Right atrium auricular region (tissue), 2 donors: ENCODE data around the gene FLVCR2. TPM values are rescaled to one million over a fixed set of nuclear protein-coding genes. Genes with fewer than 3 reads are reported as not detected.

Source experiments
- DNase-seq: peaks from one replicate; pipeline ENCODE4 v3.0.0-alpha.2; 2019; ENCODE audit warnings: low spot score
- H3K27ac ChIP-seq, 2 donors: fragments of 200-600 bp; sonication (generic); 1 replicate in 1 of 2; 2 replicates in 1 of 2; pipeline ENCODE4 v1.5.1; 2016 to 2019
- H3K27me3 ChIP-seq, 2 donors: fragments of 200-600 bp; sonication (generic); one replicate each; pipeline versions ENCODE4 v1.5.1 to v1.6.0; 2017 to 2019
- H3K36me3 ChIP-seq: fragments of 200-600 bp; sonication (generic); one replicate; pipeline ENCODE4 v1.5.1; 2016
- H3K4me1 ChIP-seq, 2 donors: fragments of 200-600 bp; sonication (generic); one replicate each; pipeline versions ENCODE4 v1.5.1 to v1.6.0; 2017 to 2019
- H3K4me3 ChIP-seq, 2 donors: fragments of 200-600 bp; sonication (generic); 1 replicate in 1 of 2; 2 replicates in 1 of 2; pipeline ENCODE4 v1.5.1; 2017 to 2019; ENCODE audit warnings: mild to moderate bottlenecking in 1 of 2, moderate library complexity in 1 of 2
- H3K9me3 ChIP-seq, 2 donors: fragments of 200-600 bp; sonication (generic); one replicate each; pipeline ENCODE4 v1.5.1; 2019
- total RNA-seq, 2 donors: library from RNA; depleted of rRNA; stranded (reverse); fragments of >200 nt; gene quantifications; one replicate each; pipeline ENCODE4 v1.1.0, GENCODE V29; 2016
- TF ChIP-seq, protein P1 (sequence below), 2 donors: fragments of 200-600 bp; sonication (generic); IDR thresholded peaks; one replicate each; pipeline ENCODE4 v1.5.1; 2019; ENCODE audit warnings: antibody characterized with exemption in 2 of 2

The FLVCR2 gene
- total RNA-seq, 2 donors from 2014 or later, result 2.2 to 5.5 TPM

DNA sequence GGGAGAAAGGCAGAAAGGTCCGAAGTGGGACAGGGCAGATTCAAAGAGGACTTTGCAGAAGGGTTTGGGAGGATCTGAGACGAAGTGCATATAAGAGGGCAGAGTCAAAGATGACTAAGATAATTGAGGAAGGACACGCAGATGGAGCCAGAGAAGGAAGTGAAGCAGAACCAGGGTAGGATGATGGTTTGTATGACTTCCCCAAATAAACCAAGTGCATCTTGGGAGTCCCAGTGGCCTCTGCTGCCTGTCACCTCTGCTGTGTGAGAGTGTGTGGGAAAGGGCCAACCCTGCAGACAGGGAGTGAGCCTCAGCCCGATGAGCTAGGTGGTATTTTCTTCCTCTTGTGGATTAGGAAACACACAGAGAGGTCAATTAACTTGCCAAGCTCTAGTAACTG is 36.8 kb downstream of the FLVCR2 start:
- no peak overlapping the region for H3K27ac ChIP-seq
- DNase-seq, result no peak
- no peak overlapping the region for H3K4me3 ChIP-seq
- H3K9me3 ChIP-seq, result no peaks in the 10 kb centered on the region
- H3K27me3 ChIP-seq, result no peaks in the 10 kb centered on the region
- TF ChIP-seq, protein P1, sequence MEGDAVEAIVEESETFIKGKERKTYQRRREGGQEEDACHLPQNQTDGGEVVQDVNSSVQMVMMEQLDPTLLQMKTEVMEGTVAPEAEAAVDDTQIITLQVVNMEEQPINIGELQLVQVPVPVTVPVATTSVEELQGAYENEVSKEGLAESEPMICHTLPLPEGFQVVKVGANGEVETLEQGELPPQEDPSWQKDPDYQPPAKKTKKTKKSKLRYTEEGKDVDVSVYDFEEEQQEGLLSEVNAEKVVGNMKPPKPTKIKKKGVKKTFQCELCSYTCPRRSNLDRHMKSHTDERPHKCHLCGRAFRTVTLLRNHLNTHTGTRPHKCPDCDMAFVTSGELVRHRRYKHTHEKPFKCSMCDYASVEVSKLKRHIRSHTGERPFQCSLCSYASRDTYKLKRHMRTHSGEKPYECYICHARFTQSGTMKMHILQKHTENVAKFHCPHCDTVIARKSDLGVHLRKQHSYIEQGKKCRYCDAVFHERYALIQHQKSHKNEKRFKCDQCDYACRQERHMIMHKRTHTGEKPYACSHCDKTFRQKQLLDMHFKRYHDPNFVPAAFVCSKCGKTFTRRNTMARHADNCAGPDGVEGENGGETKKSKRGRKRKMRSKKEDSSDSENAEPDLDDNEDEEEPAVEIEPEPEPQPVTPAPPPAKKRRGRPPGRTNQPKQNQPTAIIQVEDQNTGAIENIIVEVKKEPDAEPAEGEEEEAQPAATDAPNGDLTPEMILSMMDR (IDR thresholded peaks at IDR 0.05), result no peak
- no peaks in the 10 kb centered on the region for H3K36me3 ChIP-seq
- H3K4me1 ChIP-seq, result peaks cover 0 to 6% of the 10 kb centered on the region in 2 donors

GRCh38 chr14:75619548-75619947 is 41.1 kb downstream of the FLVCR2 start:
- Histone ChIP-seq H3K4me3 (no peak overlapping the region), H3K4me1 (no peaks in the 10 kb centered on the region), H3K9me3 (no peaks in the 10 kb centered on the region), H3K36me3 (no peaks in the 10 kb centered on the region), H3K27me3 (no peaks in the 10 kb centered on the region), H3K27ac (no peak overlapping the region)
- DNase-seq, result no peak
- TF ChIP-seq, protein P1 (IDR thresholded peaks at IDR 0.05), result no peak

- H3K27me3 ChIP-seq, result no peaks in the 10 kb centered on the region
- H3K36me3 ChIP-seq, result no peaks in the 10 kb centered on the region
- no peak overlapping the region for H3K4me3 ChIP-seq
- H3K27ac ChIP-seq, result no peak overlapping the region
- TF ChIP-seq, protein P1 (IDR thresholded peaks at IDR 0.05), result no peak
- no peaks in the 10 kb centered on the region for H3K4me1 ChIP-seq
- no peaks in the 10 kb centered on the region for H3K9me3 ChIP-seq
- DNase-seq, result no peak
Observed at GRCh38 chr14:75625034-75625433, 46.6 kb downstream of the FLVCR2 start.

DNA sequence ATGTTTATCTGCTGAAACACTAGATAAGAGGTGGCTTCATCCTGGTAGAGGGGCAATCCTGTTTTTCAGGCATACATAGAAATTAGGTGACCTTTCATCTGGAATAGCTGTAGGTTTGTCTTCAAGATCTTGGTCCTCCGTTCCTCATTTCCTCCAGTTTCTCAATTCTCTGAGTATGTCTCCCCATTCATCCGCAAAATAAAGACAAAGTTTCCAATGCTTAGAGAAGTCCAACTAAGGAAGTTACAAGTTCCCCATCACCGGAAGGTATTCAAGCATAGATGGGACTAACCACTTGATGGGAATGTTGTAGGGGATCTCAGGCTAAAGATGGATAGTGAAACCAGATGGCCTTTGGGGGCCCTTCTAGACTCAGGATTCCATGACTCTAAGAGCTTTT is 48.0 kb downstream of the FLVCR2 start:
- H3K4me1 ChIP-seq, result no peaks in the 10 kb centered on the region
- no peak overlapping the region for H3K4me3 ChIP-seq
- no peak for DNase-seq
- H3K36me3 ChIP-seq, result no peaks in the 10 kb centered on the region
- TF ChIP-seq, protein P1 (IDR thresholded peaks at IDR 0.05), result no peak
- H3K27ac ChIP-seq, result no peak overlapping the region
- H3K27me3 ChIP-seq, result no peaks in the 10 kb centered on the region
- H3K9me3 ChIP-seq, result no peaks in the 10 kb centered on the region

DNA sequence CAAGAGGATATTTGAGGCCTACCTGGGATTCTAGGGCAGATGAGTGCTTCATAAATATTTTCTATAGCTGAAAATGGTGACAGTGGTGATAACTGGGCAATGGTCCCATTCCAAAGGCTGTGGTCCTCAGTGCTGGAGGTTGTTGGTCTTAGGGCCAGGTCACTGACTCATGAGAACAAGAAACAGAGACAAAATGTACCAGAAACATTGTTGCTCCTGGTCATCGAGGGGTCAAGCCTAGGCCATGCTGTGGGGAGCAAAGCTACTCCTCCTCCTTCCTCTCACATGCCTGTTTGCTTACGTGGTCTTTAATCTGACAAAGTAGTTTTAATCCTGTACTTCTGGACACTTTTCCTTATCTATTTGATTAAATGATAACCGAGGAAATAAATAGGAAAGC is 48.4 kb downstream of the FLVCR2 start:
- TF ChIP-seq, protein P1 (IDR thresholded peaks at IDR 0.05), result no peak
- Histone ChIP-seq H3K27me3 (no peaks in the 10 kb centered on the region), H3K9me3 (no peaks in the 10 kb centered on the region), H3K27ac (no peak overlapping the region), H3K4me3 (no peak overlapping the region), H3K36me3 (no peaks in the 10 kb centered on the region), H3K4me1 (no peaks in the 10 kb centered on the region)
- DNase-seq, result no peak

DNA sequence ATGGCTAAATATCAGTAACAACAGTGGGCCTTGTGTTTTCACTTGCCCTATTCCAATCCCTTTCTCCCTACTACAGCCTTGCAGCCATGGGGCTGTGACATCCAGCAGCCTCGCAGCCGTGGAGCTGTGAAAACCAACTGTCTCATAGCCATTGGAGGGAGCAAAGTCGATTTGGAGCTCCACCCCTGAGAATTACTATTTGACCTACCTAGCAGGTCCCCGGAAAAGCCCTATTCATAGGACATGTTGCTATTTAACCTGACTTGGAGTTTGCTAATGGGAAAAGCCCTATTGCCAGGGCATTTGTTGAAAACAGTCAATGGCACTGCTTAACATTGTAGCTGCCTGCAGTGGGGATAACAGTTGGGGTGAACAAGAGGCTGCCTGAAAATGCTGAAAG is 49.0 kb downstream of the FLVCR2 start:
- Histone ChIP-seq H3K4me3 (no peak overlapping the region), H3K27ac (no peak overlapping the region), H3K9me3 (no peaks in the 10 kb centered on the region), H3K36me3 (no peaks in the 10 kb centered on the region), H3K27me3 (no peaks in the 10 kb centered on the region), H3K4me1 (no peaks in the 10 kb centered on the region)
- TF ChIP-seq, protein P1 (IDR thresholded peaks at IDR 0.05), result no peak
- no peak for DNase-seq
